Peyer's patch (tissue), 4 donors: ENCODE data around the gene INTU.

Source experiments
- CTCF ChIP-seq, 6 experiments: fragments of 450-650 bp in 4 of 6; fragments of 200-600 bp in 2 of 6; sonication (generic) in 1 of 6; IDR thresholded peaks; one replicate each; pipeline ENCODE4 v1.5.1; 2017 to 2019; ENCODE audit warnings: antibody characterized with exemption in 6 of 6, mild to moderate bottlenecking in 3 of 6, moderate library complexity in 1 of 6
- POLR2A ChIP-seq, 2 donors: fragments of 450-650 bp; IDR thresholded peaks; one replicate each; pipeline ENCODE4 v1.5.1; 2017; ENCODE audit warnings: antibody characterized with exemption in 2 of 2, mild to moderate bottlenecking in 2 of 2, moderate library complexity in 2 of 2

- no peak for TF ChIP-seq CTCF (IDR thresholded peaks at IDR 0.05)
- TF ChIP-seq POLR2A (IDR thresholded peaks at IDR 0.05) = no peak
Observed at GRCh38 chr4:127656047-127656680, 23.4 kb downstream of the INTU start.
